Superior temporal gyrus (tissue), 1 donor: ENCODE data around the gene CGB5.
"Not testable (repeated sequence)": the region's sequence is repeated elsewhere in the genome, so short reads cannot be mapped to it uniquely, and the experiment has no call there.

Source experiments
- DNase-seq: peaks from one replicate; pipeline ENCODE4 v3.0.0-alpha.2; 2016; ENCODE audit errors: extremely low spot score

Gene CGB5

GRCh38 chr19:49020931-49021895 lies 22.4 kb upstream of the CGB5 start:
- DNase-seq = no peak

- no peak for DNase-seq
Measured at GRCh38 chr19:49022116-49022515, 21.5 kb upstream of the CGB5 start.

DNA sequence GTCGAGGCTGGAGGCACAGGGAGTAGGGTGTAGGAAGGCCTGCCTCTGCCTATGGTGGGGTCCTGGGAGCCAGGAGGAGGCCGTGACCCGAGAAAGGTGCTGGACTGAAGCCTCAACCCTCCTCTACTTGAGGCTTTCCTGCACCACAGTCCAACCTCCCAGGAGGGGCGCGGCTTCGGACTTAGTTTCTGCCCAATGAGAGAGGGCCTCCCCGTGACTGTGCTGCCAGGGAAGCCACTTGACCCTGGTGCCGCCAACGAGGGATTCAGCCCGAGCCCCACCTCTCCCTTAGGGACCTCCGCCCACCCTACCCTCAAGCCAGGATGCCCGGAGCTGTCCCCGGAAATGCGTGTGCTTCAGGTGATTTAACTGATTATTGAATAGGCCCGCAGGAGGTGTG lies 19.4 kb upstream of the CGB5 start, which contains the start of gene CGB3:
TSS of gene CGB3 (minus strand) at position 101 of the 400 bp plus-strand sequence. CDS start 362 bp downstream, outside the sequence.
- not testable (repeated sequence) for DNase-seq

DNA sequence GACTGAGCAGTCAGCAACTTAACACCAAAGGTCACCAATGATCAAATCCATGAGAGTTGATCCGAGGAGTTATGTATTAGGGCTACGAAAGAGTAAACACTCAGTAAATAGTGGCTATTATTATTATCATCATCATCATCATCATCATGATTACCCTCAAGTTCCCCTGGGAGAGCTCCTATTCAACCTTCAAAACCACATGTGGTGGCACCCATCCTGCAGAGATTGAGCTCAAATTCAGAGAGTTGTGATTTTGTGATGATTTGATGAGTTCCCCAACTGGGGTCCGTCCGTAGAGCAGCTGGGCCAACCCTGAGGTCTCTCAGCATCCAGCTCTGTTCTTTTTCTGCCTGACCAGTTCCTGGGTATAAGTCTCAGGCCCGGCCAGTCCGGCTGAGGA lies 18.6 kb upstream of the CGB5 start:
- DNase-seq = not testable (repeated sequence)

GRCh38 chr19:49025599-49025998 lies 18.0 kb upstream of the CGB5 start:
- not testable (repeated sequence) for DNase-seq

GRCh38 chr19:49028686-49029085 lies 15.0 kb upstream of the CGB5 start:
- DNase-seq = not testable (repeated sequence)

- not testable (repeated sequence) for DNase-seq
Measured at GRCh38 chr19:49029749-49030148, 13.9 kb upstream of the CGB5 start.

DNA sequence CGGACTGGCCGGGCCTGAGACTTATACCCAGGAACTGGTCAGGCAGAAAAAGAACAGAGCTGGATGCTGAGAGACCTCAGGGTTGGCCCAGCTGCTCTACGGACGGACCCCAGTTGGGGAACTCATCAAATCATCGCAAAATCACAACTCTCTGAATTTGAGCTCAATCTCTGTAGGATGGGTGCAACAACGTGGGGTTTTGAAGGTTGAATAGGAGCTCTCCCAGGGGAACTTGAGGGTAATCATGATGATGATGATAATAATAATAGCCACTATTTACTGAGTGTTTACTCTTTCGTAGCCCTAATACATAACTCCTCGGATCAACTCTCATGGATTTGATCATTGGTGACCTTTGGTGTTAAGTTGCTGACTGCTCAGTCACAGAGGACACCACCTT lies 13.3 kb upstream of the CGB5 start:
- DNase-seq = not testable (repeated sequence)

- DNase-seq = not testable (repeated sequence)
Measured at GRCh38 chr19:49031642-49032301, 11.9 kb upstream of the CGB5 start, which contains the start of gene CGB2. CGB2 (plus strand) TSS chr19:49031890; CDS start chr19:49032096, 206 bp downstream.

- not testable (repeated sequence) for DNase-seq
Measured at GRCh38 chr19:49036815-49037214, 6.8 kb upstream of the CGB5 start, which contains the start of gene CGB1. CGB1 (minus strand) TSS chr19:49036895; CDS start chr19:49036711, 184 bp downstream.

- DNase-seq = not testable (repeated sequence)
Measured at GRCh38 chr19:49038111-49038510, 5.5 kb upstream of the CGB5 start.

DNA sequence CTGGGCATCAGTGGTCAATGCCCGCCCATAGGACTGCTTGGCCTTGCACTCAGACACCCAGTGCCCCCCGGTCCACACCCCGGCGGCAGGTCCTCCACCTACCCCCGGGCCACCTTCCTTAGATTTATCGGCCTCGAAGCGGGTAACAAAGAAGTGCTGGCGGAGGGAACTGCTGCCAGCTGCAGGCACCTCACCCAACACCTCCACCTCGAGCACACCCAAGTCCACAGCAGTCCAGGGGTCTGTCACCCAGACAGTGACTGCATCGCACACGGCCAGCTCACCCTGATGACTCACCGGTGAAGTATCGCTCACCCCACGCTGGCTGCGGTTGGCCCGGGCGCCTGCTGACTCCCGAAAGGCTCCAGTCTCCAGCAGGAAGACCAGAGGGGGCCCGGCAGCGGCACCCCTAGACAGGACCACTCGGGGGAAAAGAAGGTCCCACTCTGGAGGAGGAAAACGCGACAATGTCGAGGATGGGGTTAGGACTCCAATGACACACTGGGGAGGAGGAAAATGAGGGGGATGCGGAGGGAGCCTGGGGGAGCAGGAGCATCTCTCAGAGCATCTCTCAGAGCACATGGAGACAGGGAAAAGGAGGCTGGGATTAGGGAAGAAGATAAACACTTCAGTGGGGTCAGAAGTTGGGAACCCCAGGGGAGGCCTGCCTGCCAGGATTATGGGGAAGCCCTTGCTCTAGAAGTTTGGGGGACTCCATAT lies 4.9 kb upstream of the CGB5 start:
- DNase-seq = not testable (repeated sequence)

- not testable (repeated sequence) for DNase-seq
Measured at GRCh38 chr19:49039736-49040135, 3.9 kb upstream of the CGB5 start.

DNA sequence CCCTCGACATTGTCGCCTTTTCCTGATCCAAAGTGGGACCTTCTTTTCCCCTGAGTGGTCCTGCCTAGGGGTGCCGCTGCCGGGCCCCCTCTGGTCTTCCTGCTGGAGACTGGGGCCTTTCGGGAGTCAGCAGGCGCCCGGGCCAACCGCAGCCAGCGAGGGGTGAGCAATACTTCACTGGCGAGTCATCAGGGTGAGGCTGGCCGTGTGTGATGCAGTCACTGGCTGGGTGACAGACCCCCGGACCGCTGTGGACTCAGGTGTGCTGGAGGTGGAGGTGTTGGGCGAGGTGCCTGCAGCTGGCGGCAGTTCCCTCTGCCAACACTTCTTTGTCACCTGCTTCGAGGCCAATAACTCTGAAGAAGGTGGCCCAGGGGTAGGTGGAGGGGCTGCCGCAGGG lies 1.5 kb upstream of the CGB5 start:
- no peak for DNase-seq

GRCh38 chr19:49042666-49043065 lies 982 bp upstream of the CGB5 start:
- DNase-seq = not testable (repeated sequence)

DNA sequence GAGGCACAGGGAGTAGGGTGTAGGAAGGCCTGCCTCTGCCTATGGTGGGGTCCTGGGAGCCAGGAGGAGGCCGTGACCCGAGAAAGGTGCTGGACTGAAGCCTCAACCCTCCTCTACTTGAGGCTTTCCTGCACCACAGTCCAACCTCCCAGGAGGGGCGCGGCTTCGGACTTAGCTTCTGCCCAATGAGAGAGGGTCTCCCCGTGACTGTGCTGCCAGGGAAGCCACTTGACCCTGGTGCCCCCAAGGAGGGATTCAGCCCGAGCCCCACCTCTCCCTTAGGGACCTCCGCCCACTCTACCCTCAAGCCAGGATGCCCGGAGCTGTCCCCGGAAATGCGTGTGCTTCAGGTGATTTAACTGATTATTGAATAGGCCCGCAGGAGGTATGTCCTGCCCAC lies 5.4 kb downstream of the CGB5 start, which contains the start of gene CGB8:
TSS of gene CGB8 (minus strand) at position 101 of the 400 bp plus-strand sequence. CDS start 372 bp downstream, outside the sequence.
- DNase-seq = not testable (repeated sequence)

GRCh38 chr19:49049834-49050233 lies 6.2 kb downstream of the CGB5 start:
- DNase-seq = not testable (repeated sequence)

DNA sequence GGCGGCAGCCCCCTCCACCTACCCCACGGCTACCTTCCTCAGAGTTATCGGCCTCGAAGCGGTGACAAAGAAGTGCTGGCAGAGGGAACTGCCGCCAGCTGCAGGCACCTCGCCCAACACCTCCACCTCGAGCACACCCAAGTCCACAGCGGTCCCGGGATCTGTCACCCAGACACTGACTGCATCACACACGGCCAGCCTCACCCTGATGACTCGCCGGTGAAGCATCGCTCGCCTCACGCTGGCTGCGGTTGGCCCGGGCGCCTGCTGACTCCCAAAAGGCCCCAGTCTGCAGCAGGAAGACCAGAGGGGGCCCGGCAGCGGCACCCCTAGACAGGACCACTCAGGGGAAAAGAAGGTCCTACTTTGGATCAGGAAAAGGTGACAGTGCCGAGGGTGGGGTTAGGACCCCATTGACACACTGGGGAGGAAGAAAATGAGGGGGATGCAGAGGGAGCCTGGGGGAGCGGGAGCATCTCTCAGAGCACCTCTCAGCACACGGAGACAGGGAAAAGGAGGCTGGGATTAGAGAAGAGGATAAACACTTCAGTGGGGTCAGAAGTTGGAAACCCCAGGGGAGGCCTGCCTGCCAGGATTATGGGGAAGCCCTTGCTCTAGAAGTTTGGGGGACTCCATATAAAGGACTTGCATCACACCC lies 6.9 kb downstream of the CGB5 start:
- DNase-seq = not testable (repeated sequence)

DNA sequence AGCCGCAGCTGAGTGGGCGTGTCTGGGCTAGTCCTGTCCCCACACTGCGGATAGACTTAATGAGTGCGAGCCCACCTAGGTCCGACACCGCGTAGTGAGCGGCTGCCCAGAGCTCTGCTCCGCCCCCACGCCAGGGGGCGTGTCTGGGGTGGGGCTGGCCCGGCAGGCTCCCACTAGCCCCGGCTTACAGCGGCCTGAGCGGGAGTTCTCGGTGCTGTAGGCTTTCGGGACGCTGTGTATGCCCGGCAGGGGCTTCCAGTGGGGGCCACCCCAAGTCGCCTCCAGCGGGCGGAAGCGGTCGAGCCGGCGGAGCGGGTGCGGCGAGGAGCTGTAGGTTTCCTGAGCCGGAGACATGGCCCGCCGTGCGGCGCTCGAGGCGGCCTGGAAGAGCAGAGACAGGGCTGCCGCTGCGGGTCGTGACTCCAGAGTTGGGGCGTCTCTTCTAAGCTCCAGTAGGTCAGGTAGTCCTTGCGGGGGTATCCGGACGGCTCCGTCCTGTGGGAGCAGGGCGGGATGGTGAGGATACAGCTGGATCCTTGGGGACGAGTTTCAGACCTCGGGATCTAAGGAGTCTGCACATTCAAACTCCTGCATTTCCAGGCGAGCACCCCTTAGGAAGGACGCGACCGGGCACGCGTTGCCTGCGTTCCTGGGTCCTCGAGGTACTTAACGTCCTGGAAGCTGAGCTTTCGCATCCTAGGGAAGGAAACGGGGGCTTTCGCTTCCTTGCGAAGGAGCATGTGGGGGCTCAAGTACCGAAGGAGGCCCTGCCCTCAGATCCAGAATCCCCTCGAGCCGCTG lies 12.7 kb downstream of the CGB5 start:
- DNase-seq = peak; percentile 9
